Stimulated activated CD4-positive, alpha-beta T cell treated with anti-CD3 and anti-CD28 coated beads, Interleukin-4, amount 100 ng/mL, for 4 hours (primary cell): Measurements from ENCODE around the gene PTGDS.
A peak's percentile ranks its signal among the peaks of the same experiment; 100 is the strongest.

Source experiments
- DNase-seq, 2 experiments: peaks; one replicate each; pipeline ENCODE4 v3.0.0-alpha.2; 2020

Gene PTGDS

DNA sequence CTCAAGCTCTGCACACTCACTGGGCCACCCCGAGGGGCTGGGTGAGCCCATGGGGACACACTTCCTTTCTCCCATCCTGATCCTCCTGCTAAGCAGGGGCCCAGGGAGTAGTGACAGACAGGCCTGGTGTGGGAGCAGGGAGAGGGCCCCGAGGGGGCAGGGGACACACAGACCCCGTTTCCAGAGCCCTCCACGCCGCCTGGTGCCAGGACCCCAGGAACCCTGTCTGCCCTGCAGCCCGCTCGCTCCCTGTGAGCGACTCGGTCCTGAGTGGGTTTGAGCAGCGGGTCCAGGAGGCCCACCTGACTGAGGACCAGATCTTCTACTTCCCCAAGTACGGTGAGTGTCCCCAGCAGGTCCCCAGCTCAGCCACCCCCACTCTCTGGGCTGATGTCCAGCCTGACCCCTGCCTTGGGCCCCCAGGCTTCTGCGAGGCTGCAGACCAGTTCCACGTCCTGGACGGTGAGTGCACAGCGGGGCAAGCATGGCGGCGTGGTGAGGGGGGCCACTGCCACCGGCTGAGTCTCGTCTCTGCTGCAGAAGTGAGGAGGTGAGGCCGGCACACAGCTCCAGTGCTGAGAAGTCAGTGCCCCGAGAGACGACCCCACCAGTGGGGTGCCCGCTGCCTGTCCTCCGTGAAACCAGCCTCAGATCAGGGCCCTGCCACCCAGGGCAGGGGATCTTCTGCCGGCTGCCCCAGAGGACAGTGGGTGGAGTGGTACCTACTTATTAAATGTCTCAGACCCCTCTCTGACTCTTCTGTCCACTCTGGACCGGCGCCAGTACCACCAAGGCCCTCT is 30.9 kb upstream of the PTGDS start:
- DNase-seq = no peak

DNA sequence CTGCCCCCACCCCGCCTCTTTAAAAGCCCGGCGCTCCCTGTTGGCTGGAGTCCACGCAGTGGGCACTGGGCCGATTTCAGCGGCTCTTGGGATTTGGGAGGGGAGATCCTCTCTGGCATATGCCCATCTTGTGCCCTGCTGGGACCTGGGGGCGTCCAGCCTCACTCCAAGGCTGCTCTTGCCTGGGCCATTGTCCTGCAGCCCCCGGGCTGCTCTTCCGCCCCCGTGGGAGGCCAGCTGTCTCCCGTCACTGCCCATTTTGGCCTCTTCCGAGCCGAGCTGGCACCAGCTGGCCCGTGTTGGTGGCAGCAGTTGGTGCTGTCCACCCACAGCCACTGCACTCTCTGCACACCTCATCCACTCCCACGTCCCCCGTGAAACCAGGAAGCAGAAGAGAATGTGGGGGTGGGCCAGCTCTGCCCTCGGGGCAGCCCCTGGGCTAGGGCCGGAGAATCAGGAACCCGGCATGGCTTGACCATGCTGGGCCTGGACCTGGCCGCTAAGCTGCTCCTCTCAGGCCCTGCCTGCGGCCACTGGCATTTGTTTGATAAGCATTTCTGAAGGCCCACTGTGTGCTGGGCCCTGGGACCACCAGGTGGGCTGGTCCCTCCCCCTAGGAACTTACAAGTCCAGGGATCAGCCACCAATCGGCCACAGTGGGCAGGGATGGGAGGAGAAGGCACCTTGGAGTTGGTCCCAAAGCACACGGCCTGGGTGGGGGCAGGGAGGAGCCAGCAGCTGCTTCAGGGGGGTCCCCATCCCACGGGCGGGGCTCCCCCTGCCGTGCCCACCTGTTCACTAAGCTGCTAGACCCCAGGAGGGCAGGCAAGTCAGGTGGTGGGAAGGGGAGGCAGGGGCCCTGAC is 30.0 kb upstream of the PTGDS start:
- DNase-seq = no peak

DNA sequence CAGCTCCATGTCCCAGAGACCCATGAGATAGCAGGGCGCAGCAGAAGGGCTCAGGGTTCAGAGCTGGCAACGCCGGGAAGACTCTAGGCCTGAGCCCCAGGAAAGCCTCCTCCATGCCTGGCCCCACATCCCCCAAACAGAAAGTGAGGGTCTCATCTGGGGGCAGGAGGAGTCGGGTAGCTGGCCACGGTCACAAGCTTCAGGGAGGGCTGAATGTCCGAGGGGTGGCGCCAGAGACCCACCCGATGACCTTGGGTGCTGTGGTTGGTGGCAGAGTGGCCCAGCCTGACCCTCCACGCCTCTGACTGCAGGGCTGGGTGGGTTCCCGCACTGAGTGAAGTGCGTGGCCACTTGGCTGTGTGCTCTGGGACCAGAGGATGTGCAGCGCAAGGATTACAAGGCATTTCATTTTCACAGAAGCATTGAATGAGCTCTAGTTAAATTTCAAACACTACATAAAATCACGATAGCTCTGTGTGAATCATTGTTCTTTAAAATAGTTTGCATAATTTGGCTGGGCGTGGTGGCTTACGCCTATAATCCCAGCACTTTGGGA is 29.3 kb upstream of the PTGDS start:
- DNase-seq = no peak

DNA sequence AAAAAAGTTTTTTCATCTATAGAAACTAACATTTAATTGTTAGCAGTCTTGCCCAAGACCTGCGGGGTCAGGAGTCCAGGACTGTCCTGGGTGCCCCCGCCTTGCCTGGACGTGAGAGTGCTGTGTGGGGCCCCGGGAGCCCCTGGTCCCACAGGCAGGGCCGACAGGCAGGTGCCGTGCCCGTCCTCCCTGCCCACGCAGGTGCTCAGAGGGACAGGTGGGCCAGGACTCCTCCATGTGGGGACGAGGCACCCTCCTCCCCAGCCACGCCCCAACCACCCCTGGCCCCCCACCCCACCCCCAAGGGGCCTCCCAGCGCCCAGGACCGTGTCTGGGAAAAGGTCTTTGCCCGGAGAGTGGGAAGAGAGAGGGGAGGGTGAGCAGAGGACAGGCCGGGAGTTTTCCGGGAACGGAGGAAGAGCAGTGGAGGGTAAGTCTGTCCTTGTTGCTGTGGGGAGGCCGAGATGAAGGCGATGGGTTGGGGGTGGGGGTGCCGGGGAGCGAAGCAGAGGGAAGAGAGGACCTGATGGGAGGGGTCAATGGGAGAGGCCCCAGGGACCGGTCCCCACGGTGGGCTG is 28.0 kb upstream of the PTGDS start:
- DNase-seq = no peak

DNA sequence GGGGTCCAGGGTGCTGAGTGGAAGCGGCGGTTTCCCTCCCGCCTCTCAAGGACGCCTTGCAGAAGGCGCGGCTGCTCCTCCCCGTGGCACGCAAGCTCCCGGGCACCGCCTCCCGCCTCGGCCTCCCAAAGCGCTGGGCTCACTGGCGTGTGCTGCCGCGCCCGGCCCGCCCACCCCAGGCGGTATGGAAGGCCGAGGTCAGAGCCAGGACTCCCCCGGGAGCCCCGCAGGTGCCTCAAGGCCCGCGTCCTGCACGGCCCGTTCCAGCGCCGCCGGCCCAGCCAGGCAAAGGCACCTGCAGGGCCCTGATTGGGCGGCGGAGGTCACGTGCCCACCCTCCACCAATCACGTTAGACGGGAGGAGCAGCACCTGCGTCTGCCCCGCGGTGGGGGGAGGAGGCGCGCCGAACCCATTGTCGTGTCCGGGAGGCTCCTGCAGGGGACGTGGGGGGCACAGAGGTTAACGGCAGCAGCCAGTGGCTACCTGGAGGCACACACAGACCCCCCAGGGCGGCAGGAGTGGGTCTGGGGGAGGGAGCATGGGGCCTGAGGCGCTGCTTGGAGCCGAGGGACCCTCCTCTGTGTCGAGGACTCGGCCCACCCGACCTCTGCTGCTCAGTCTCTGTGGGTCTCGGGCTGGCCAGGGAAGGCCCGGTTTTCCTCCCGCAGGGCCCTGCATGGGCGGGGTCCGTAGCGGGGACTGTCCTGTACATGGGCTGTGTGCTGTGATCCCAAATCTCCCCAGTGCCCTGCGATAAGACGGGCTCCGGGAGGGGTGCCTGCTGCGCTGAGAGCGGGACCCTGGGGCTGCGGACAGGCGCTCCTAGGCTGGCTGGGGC is 27.3 kb upstream of the PTGDS start:
- peak; percentile 94 to 96 for DNase-seq

DNA sequence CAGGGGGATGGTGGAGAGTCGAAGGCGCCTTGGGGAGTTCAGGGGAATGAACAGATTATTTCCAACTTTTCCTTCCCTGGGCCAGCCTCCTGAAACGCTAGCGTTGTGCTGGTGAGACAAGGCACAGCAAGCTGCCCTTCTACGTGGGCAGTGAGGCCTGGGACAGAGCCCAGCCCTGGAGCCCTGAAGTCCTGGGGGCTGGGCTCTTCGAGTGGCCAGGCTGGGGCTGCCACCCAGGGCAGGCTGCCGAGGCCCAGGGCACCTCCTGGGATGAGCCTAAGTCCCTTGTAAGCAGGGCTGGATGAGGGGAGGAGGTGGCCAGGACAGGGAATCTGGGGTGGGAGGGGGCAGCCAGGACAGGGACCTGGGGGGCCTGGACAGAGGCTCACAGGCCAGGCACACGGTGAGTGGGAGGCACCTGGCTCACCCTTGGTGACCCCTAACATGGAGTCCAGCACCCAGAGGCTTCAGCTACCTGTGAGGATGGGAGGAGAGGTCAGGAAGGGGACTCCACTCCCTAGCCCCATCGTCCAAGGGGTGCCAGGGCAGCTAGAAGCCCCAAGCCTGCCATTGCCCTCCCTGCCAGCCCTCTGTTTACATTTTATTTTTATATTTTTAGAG is 26.5 kb upstream of the PTGDS start:
- no peak for DNase-seq

DNA sequence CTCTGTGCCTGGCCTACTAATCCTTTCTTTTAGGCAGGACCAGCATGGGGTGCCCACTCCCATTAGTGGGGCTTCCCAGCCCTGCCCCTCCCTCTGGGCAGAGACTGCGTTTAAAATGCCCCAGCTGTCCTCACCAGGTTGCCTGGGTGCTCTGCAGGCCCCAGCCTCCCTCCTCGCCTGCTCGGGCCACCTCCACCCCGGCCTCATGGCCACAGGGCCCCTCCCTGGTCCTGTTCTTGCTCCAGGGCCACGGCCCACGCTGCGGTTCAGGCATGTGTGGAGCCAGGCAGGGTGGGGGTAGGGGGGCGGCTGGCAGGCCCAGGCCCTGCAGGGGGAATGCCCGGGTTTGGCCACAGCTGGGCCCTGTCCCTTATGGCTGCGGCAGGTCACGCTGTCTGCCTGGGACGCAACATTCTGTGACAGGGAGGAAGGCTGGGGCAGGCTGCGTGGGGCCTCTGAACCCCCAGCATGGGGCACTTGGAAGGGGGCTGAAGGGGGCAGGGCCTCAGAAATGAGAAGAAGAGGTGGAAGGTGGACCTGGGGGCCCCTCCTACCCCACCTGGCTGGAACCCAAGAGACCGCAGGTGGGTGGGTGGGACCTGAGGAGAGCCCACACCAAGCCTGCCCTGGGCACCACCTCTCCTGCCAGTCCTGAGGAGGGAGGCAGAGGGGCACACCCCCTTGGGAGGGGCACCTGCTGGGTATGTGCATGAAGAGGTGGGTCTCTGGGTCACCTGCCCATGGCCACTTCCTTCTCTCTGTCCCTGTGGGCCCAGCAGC is 25.6 kb upstream of the PTGDS start, which contains the start of gene LCN12:
Gene LCN12, plus strand, starts transcription at position 733 of the 780 bp plus-strand sequence. CDS start 55 bp downstream, outside the sequence.
- no peak for DNase-seq

DNA sequence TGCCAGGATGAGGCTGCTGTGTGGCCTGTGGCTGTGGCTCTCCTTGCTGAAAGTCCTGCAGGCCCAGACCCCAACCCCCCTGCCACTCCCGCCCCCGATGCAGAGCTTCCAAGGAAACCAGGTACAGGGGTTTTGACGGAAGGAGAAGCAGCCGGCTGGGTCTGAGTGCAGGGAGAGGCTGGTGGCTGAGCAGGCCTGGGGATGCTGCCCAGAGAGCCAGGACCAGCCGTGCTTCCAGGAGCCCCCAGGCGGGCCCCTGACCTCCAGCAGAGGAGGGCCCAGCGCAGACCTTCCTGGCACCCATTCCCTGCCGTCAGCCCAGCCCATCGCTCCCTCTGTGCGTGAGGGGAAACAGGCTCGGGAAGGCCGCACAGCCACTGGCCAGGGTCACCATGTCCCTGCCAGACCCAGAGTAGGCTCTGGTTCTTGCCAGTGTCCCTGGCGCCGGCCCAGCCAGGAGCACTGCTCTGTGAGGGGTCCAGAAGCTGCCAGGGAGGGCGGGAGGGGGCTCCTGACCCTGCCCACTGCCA is 24.9 kb upstream of the PTGDS start:
- no peak for DNase-seq

DNA sequence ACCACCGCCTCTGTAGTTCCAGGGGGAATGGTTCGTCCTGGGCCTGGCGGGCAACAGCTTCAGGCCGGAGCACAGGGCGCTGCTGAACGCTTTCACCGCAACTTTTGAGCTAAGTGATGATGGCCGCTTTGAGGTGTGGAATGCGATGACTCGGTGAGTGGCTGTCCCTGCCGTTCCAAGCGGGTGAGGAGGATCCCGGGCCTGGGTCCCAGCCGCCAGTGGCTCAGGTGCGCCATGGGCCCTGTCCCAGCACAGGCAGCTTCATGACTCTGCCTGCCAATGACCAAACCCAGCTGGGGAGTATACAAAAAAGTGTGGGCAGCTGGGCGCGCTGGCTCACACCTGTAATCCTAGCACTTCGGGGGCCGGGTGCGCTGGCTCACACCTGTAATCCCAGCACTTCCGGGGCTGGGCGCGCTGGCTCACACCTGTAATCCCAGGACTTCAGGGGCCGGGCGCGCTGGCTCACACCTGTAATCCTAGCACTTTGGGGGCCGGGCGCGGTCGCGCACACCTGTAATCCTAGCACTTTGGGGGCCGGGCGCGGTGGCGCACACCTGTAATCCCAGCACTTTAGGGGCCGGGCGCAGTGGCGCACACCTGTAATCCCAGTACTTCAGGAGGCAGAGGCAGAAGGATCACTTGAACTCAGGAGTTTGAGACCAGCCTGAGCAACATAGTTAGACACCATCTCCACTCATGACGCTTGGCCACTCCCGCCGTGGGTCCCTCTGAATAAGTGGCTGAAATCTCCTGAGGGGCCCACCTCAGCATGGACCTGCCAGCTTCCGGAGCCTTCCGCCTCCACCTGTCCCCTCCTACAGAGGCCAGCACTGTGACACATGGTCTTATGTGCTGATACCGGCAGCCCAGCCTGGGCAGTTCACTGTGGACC is 24.2 kb upstream of the PTGDS start:
- no peak for DNase-seq

DNA sequence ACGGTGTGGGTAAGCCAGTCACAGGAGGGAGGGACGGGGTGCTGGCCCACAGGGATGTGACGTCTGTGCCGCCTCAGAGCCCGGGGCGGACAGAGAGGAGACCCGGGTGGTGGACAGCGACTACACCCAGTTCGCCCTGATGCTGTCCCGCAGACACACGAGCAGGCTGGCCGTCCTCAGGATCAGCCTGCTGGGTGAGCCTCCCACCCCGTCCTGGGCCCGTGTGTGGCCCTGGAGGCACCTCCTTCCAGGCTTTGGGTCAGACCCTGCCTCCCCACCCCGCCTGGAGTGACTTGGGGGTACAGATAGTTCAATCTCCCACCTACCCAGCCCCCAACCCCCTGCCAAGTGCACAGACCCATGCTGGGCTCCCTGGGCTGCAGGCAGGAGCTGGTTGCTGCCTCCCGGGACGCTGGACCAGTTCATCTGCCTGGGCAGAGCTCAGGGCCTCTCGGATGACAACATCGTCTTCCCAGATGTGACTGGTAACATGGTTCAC is 23.5 kb upstream of the PTGDS start:
- no peak for DNase-seq

DNA sequence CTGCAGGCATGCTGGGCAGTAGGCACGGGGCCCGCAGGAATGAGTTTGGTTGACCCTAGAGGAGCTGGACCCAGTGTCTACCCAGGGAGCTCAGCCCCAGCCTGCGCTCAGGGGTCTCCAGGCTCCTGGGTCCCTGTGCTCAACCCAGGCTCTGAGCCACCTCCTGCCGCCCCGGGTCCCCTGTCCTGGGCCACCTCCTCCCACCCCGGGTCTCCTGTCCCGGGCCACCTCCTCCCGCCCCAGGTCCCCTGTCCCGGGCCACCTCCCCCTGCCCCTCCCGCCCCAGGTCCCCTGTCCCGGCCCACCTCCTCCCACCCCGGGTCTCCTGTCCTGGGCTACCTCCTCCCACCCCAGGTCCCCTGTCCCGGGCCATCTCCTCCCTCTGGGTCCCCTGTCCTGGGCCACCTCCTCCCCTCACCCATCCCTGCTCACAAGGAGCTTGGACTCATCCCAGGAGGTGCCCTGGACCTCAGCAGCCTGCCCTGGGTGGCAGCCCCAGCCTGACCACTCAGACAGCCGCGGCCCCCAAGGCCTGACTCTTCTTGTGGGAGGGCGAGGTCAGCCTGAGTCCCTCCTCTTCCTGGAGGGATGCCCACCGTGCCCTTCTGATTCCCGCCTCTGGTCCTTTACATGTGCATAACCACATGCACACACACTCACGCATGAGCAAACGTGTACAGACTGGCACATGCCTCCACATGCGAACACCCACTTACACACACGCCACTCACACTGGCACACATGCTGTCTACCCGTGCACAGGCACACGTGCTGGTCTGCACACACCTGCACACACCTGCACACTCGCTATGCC is 22.8 kb upstream of the PTGDS start:
- DNase-seq = no peak

DNA sequence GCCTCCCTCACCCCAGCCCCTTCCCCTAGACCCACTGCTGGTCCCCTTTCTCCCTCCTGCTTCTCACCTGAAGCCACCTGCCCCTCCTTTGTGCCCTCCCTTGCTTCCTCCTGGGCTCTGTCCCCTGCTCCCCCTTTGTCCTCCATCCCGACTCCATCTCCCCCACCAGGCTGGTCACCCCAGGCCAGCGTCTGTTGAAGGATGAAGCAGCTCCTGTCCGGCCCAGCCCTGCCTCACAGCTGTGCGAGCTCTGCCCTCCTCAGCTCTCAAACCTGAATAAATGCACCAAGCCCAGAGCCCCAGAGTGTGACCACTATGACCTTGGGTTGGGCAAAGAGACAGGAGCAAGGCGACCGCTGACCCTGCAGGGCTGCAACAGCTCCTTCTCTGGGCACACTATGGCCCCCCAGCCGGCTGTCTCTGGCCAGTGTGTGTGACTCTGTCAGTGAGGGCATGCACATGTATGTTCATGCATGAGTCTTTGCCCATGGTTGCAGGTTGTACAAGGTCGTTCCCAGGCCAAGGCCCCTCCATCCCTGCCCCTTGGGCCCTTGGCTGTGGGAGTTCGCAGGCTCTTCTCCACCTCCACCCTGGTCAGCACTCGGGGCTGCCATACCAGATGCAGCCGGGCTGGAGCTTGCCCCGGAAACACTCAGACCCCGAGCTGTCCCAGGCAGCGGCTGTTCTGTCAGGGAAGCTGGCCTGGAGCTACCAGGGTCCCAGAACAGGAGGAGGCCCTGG is 21.9 kb upstream of the PTGDS start:
- DNase-seq = no peak

DNA sequence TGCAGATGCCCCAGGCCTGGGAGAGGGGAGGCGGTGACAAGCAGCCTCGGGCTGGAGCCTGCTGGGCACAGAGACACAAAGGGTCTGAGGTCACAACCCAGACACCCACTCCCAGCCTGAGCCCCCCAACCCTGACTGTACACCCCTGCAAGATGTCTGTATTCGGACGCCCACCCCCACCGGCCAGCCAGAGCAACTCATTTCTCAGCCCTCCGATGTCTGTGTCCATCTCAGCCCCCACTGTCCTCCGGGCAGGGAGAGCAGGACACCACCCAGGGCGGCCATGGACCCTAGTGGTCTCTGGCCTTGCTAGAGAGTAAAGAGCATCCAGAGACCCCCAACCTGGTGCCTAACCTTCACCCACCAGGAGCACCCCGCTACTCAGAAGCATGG is 21.4 kb upstream of the PTGDS start:
- DNase-seq = no peak

DNA sequence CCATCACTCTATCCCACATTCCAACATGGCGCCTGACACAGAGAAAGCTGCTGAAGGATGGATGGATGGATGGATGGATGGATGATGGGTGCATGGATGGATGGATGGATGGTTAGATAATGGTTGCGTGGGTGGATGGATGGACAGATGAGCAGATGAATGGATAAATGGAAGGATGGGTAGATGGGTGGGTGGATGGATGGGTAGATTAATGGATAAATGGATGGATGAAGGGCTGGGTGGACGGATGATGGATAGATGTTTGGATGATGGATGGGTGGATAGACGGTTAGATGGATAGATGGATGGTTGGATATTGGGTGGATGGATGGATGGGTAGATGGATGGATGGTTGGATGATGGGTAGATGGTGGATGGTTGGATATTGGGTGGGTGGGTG is 20.7 kb upstream of the PTGDS start:
- DNase-seq = no peak

DNA sequence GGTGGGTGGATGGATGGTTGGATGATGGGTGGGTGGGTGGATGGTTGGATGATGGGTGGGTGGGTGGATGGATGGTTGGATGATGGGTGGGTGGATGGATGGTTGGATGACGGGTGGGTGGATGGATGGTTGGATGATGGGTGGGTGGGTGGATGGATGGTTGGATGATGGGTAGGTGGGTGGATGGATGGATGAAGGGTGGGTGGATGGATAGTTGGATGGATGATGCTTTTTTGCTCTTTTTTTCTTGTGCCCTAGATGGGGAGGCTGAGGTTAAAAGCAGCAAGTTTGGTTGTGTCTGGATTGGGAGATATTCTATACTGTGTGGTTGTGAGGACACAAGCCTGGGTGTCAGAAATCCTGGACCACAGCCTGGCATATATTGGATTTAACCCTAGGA is 19.8 kb upstream of the PTGDS start:
- no peak for DNase-seq

DNA sequence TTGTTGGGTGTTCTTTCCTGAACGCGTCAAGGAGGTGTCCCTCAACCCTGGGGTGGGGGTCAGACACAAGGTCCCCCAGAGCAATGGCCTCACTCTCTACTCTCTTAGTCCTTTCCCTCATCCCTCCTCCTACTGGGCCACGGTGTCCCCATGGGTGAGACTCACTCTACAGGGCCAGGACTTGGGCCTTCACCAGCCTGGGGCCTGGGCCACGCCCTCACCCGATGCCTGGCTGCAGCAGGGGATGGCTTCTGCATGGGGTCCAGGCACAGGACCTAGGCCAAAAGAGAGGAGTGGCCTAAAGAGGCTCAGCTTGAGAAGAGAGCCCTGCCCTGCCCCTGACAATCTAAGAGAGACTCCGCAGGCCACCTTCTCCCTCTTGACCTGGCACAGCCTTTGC is 19.4 kb upstream of the PTGDS start:
- DNase-seq = no peak

DNA sequence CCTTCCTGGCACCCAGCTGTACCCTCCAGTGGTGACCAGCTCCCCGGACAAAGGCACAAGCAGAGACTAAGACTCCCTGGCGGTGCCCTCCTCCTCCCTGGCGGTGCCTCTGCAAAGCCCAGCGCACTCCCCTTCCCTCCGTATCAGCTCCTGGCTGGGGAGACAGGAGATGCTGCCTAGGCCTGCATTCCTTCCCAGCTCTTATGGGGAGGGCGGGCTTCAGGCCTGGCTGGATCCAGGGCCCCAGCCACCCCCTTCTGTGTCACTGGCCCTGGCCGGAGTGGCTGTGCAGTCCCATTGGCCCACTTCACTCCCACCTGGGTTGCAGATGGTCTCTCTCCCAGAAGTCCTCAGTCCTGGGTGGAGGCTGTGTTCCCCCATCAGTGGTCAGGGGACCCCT is 18.8 kb upstream of the PTGDS start:
- DNase-seq = no peak
